GM21576 (cell line): Measurements from ENCODE around the gene UCHL3.
A peak's percentile ranks its signal among the peaks of the same experiment; 100 is the strongest.

Experiments
- ATAC-seq: cut with Tn5 transposase; IDR thresholded peaks from one replicate; pipeline ENCODE4 v1.9.1; 2021; ENCODE audit warnings: mild to moderate bottlenecking, moderate library complexity; ENCODE audit not compliant: unreplicated experiment

The UCHL3 gene

DNA sequence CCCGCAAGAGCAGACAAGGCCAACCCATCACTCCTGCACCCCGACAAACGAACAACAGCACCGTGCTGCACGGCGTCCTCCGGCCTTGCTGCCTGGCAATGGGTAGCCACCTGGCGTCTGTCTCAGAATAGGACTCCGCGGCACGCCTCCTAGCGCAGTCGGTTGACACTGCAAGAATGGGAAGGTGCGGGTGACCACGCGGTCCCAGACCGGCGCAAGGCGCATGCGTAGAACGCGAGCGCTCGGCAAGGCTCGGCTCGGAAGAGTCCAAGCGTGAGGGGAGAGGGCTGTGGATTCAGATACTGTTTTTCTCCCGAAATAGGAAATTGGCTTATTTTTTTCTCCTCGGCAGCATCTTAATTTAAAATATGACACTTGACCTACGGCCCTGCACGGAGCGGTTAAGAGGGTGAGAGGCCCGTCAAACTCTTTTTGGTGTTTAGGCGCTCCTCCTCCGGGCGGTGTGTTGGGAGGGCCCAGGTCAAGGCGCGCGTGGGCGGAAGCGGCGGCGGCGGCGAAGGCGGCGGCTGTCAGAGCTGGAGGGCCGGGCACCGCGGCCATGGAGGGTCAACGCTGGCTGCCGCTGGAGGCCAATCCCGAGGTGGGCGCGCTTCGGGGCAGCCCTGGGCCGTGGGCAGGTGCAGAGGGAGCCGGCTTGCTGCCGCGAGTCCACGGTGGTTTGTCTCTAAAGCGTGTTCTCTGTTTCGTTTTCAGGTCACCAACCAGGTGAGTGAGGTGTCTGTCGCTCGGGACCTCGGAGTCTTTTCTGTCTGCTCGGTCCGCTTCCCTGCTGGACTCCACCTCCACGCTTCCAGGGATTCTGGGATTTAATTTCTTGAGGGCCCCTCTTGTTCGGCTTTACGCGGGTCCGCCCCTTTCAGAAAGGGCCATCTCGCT lies at the start of gene UCHL3:
TSS of gene UCHL3 (plus strand) at position 530 of the 897 bp plus-strand sequence. CDS start at position 560, 30 bp downstream.
- ATAC-seq, result peak; percentile 97

GRCh38 chr13:75505327-75505726 lies 44.3 kb upstream of the UCHL3 start:
- no peak for ATAC-seq

GRCh38 chr13:75506018-75506417 lies 43.6 kb upstream of the UCHL3 start:
- no peak for ATAC-seq

DNA sequence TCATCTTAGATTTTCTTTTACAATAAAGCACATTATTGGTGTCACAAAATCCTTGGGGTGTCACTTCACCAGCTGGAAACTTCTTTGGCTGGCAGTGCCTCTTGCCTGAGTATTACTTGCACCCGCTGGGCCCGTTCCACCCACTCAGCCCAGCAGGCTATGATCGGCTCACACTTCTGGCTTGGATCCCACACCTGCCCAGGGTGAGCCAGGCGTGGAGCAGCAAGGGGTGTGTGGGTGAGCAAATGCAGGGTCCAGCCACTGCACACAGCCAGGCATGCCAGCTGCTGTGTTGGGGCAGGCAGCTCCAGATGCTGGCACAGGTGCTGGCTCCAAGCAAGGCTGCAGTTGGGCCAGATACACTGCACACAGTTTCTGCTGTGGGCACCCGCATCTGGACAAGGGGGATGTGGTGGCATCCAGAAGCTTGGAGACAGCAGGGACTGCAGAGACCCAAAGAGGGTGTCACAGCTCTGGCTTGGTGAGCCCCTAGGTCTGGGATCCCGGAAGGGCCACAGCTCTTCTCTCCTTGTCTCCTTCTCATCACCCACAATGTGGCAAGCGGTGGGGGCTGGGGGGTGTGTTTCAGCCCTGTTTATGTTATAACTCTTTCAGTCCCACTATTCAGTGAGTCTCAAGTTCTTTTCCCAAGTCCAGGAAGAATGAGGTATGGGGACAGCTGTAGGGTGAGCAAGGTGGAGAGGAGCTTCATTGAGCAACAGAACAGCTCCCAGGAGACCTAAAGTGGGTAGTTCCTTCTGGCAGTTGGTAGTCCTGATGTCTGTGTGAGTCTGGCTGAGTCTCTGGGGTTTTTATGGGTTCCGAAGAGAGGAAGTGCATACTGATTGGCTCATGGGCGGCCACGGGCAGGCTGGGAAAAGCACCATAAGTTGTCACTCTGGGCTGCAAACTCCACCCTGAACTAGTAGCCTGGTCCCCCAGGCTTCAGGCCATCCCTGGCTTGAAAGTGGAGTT lies 42.3 kb upstream of the UCHL3 start:
- no peak for ATAC-seq

- ATAC-seq, result no peak
Measured at GRCh38 chr13:75508002-75508548, 41.5 kb upstream of the UCHL3 start.

DNA sequence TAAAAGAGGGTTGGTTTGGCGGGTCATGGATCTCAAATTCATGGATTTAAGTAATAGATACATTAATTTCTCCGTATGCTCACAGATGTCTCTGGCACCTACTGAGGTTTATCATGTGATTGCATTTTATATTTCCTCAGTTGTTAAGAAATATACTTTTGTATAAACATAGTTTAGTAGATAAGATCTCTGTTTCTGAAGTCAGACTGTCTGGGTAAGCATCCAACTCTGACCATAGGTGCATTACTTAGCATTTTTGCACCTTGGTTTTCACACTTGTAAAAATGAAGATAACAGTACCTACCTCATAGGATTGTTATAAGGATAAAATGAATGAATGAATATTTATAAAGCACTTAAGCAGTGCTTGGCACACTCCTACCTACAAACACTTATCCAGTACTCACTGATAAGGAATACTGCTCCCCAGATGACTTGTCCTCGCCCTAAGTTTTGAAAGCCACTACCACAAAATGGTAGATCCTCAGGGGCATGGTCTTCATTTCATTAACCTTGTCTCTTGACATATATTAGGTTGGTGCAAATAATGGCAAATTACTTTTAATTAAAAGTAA lies 38.5 kb upstream of the UCHL3 start:
- no peak for ATAC-seq

- peak; percentile 91 for ATAC-seq
Measured at GRCh38 chr13:75512253-75512652, 37.3 kb upstream of the UCHL3 start.

DNA sequence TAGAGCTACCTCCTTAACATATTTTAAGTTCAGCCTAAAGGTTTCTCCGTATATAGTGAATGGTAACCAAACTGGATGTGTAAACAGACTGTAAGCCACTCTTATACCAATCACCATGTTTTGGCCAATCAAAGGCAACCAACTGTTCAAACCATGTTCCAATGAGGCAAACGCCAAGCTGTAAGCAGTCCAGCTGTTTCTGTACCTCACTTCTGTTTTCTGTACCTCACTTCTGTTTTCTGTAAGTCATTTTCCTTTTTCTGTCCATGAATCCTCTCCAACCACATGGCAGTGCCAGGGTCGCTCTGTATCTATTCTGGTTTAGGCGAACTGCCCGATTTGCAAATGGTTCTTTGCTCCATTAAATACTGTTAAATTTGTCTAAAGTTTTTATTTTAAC lies 36.3 kb upstream of the UCHL3 start:
- ATAC-seq, result no peak

- ATAC-seq, result no peak
Measured at GRCh38 chr13:75514080-75514995, 35.3 kb upstream of the UCHL3 start.

- no peak for ATAC-seq
Measured at GRCh38 chr13:75518439-75519088, 31.0 kb upstream of the UCHL3 start.

- no peak for ATAC-seq
Measured at GRCh38 chr13:75521956-75522355, 27.6 kb upstream of the UCHL3 start.

GRCh38 chr13:75530549-75530961 lies 19.0 kb upstream of the UCHL3 start:
- ATAC-seq, result no peak

DNA sequence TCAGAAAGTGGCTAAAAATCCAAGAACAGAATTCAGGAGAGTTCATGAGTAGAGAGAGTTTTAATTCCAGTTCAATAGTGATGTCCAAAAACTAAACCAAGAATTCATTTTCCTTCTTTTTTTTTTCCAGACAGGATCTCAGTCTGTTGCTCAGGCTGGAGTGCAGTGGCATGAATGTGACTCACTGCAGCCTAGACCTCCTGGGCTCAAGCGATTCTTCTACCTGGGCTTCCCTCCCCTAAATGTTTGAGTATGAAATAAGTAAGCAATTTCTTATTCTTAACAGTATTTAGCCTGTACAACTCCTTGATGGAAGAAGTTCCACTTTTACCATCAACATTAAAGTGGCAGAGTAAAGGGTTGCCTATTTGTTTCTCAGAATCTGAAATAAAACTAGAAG lies 15.7 kb upstream of the UCHL3 start:
- ATAC-seq, result no peak

DNA sequence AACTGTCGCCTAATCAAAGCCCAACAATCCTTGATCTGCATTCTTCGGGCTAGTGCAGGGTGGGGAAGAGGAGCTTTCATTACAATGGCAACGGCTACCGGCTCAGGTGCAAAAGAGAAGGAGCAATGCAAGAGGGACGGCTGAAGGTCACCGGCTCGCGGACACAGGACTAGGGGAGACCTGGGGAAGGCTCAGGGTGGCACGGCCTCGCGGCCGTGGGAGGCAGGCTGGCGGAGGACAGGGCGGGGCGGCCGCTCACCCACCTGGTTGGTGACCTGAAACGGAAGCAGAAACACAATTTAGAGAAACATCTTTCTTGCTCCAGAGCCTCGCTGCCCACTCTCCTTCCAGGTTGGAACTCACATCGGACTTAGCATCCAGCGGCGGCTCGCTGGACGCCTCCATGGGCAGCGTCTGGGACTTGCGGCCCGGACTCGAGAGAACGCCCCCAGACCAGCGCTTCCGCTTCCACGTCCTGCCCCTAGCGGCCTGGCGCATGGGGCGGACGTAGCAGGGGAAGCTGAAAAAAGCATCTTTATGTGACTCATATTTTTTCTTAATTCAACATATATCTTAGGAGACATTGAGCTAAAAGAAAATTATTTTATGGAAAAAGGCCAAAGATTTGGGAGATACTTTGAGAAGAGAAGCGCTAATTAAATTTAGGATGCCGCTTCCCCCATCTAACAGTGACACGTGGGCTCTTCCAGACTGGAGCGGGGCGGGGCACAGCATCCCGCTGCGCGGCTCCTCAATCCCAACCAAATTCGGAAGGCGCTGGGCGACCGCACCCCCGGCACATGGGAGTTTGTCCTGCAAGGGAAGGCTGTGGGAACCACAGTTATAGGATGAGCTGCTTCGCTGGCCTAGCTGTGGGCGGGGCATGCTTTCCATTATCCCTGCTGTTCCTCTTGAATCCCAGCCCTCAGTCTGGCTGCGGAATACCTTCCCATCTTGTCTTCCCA lies 11.9 kb upstream of the UCHL3 start, which contains the start of gene COMMD6:
TSS of gene COMMD6 (minus strand) at position 441 of the 965 bp plus-strand sequence. CDS start at position 405, 36 bp downstream.
- peak; percentile 96 for ATAC-seq

- ATAC-seq, result no peak
Measured at GRCh38 chr13:75541287-75541686, 8.3 kb upstream of the UCHL3 start.

DNA sequence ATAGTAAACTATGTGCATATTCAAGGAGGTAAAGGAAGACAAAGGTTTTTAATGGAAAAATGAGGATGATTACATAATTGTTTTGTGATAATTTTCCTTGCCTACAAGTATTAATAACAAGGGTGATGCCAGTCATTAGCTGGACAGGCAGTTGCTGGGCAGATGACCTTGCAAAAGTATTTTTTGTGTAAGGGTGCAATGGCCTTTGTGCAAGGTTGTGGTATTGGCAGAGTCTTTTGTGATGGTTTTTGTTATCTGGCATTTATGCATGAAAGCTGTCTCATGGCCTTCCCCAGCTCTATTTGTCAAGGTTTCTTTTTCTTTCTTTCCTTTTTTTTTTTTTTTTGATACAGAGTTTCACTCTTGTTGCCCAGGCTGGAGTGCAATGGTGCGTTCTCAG lies 7.6 kb upstream of the UCHL3 start:
- no peak for ATAC-seq

DNA sequence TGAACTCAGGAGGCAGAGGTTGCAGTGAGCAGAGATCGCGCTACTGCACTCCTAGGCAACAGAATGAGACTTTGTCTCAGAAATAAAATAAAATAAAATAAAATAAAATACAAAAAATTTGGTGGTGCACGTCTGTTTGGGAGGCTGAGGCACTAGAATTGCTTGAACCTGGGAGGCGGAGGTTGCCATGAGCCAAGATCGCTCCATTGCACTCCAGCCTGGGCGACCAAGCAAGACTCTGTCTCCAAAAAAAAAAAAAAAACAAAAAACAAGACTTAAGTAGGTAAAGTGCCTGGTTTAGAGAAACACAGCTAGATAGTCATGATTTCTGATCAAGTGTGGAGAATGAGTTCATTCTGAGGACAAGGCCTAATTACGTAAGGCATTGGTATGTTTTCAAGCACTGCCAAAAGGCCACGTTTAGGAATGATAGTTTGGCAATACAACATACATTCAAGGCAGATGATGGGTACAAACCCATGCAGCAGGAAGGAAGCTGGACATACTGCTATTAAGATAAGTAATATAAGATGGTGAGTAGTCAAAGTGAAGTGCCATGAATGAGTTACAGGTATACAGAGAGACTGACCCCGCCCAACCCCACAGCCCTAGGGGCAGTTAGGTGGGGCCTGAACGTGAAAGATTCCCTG lies 4.8 kb upstream of the UCHL3 start:
- ATAC-seq, result no peak
